Vagina (tissue), 2 donors: ENCODE measurements around the gene SIAH2.

Experiments
- POLR2A ChIP-seq, 2 donors: fragments of 450-650 bp; IDR thresholded peaks; one replicate each; pipeline ENCODE4 v1.6.1; 2017; ENCODE audit warnings: antibody characterized with exemption in 2 of 2, mild to moderate bottlenecking in 2 of 2, moderate library complexity in 2 of 2
- POLR2AphosphoS5 ChIP-seq, 2 donors: sonication (generic); formaldehyde crosslinking; IDR thresholded peaks; one replicate each; pipeline ENCODE4 v1.9.0; 2017; ENCODE audit warnings: antibody characterized with exemption in 2 of 2, mild to moderate bottlenecking in 2 of 2, low read depth in 1 of 2; ENCODE audit not compliant: insufficient read depth in 1 of 2
- TF ChIP-seq, protein P1 (sequence below), 3 experiments: fragments of 450-650 bp in 2 of 3; fragments of 200-600 bp in 1 of 3; sonication (generic) in 1 of 3; IDR thresholded peaks; one replicate each; pipeline ENCODE4 v1.5.1; 2017 to 2019; ENCODE audit warnings: antibody characterized with exemption in 3 of 3, mild to moderate bottlenecking in 2 of 3, moderate library complexity in 2 of 3

DNA sequence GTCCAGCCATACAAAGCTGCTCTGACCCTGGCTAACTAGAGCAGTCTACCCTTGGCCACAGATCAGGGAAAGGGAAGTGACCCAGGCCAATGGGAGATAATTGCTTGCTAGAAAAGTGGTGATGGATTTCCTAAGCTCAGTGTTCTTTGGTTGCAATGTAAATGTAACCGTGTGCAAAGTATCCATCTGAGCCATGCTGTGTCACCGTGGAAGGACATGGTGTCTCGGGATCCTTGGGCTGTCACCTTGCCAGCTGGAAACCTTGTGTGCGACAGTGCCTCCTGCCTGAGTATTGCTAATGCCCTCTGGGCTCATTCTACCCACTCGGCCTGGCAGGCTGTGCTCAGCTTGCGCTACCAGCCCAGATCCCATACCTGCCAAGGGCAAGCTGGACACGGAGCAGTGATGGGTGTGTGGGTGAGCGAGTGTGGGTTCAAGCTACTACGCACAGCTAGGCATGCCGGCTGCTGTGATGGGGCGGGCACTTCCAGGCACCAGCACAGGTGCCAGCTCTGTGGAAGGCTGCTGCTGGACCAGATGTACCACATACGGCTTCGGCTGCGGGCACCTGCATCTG, 10.7 kb upstream of the SIAH2 start:
- TF ChIP-seq, protein P1, sequence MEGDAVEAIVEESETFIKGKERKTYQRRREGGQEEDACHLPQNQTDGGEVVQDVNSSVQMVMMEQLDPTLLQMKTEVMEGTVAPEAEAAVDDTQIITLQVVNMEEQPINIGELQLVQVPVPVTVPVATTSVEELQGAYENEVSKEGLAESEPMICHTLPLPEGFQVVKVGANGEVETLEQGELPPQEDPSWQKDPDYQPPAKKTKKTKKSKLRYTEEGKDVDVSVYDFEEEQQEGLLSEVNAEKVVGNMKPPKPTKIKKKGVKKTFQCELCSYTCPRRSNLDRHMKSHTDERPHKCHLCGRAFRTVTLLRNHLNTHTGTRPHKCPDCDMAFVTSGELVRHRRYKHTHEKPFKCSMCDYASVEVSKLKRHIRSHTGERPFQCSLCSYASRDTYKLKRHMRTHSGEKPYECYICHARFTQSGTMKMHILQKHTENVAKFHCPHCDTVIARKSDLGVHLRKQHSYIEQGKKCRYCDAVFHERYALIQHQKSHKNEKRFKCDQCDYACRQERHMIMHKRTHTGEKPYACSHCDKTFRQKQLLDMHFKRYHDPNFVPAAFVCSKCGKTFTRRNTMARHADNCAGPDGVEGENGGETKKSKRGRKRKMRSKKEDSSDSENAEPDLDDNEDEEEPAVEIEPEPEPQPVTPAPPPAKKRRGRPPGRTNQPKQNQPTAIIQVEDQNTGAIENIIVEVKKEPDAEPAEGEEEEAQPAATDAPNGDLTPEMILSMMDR (IDR thresholded peaks at IDR 0.05): no peak
- no peak for TF ChIP-seq POLR2A (IDR thresholded peaks at IDR 0.05)
- no peak for TF ChIP-seq POLR2AphosphoS5 (IDR thresholded peaks at IDR 0.05; ENCODE audit: insufficient read depth in 1 of 2, low read depth in 1 of 2)
